KMS-11 (cell line): ENCODE results near the gene WDR90.

Source experiments
- H2AFZ ChIP-seq: fragments of 200-600 bp; sonication (generic); 2 replicates; pipeline ENCODE4 v1.6.1; 2016; ENCODE audit warnings: antibody characterized with exemption, mixed run types, low read depth
- H3K27ac ChIP-seq: fragments of 200-600 bp; sonication (generic); 2 replicates; pipeline ENCODE4 v1.6.1; 2016; ENCODE audit warnings: mild to moderate bottlenecking, mixed run types
- H3K27me3 ChIP-seq: fragments of 200-600 bp; sonication (generic); 2 replicates; pipeline ENCODE4 v1.6.1; 2017; ENCODE audit warnings: mild to moderate bottlenecking, low read depth, mixed run types, moderate library complexity; ENCODE audit not compliant: insufficient read depth
- H3K36me3 ChIP-seq: fragments of 200-600 bp; sonication (generic); 2 replicates; pipeline ENCODE4 v1.6.1; 2017; ENCODE audit warnings: mild to moderate bottlenecking, mixed run types; ENCODE audit not compliant: insufficient read depth
- H3K4me1 ChIP-seq: fragments of 200-600 bp; sonication (generic); 2 replicates; pipeline ENCODE4 v1.6.1; 2016; ENCODE audit warnings: mild to moderate bottlenecking, low read depth, mixed run types; ENCODE audit not compliant: poor library complexity, severe bottlenecking
- H3K4me2 ChIP-seq: fragments of 200-600 bp; sonication (generic); 2 replicates; pipeline ENCODE4 v1.7.0; 2016; ENCODE audit warnings: mild to moderate bottlenecking, mixed run types
- H3K4me3 ChIP-seq: fragments of 200-600 bp; sonication (generic); IDR thresholded peaks from 2 replicates; pipeline ENCODE4 v1.6.1; 2017; ENCODE audit warnings: low read depth, low read length, mixed read lengths; ENCODE audit not compliant: insufficient read depth
- H3K79me2 ChIP-seq: fragments of 200-600 bp; sonication (generic); 2 replicates; pipeline ENCODE4 v1.6.1; 2016; ENCODE audit warnings: low read depth, mixed run types; ENCODE audit not compliant: insufficient read depth
- H3K9ac ChIP-seq: fragments of 200-600 bp; sonication (generic); 2 replicates; pipeline ENCODE4 v1.6.1; 2016; ENCODE audit warnings: mild to moderate bottlenecking, mixed run types
- H4K20me1 ChIP-seq: fragments of 200-600 bp; sonication (generic); 2 replicates; pipeline ENCODE4 v1.6.1; 2016; ENCODE audit warnings: mild to moderate bottlenecking, mixed run types; ENCODE audit not compliant: insufficient read depth
- TF ChIP-seq, protein P1 (sequence below): fragments of 200-600 bp; sonication (generic); conservative IDR thresholded peaks from 2 replicates; pipeline ENCODE4 v1.6.1; 2017; ENCODE audit warnings: low read depth, mild to moderate bottlenecking, antibody characterized with exemption, low read length, moderate library complexity, mixed read lengths

Gene WDR90

DNA sequence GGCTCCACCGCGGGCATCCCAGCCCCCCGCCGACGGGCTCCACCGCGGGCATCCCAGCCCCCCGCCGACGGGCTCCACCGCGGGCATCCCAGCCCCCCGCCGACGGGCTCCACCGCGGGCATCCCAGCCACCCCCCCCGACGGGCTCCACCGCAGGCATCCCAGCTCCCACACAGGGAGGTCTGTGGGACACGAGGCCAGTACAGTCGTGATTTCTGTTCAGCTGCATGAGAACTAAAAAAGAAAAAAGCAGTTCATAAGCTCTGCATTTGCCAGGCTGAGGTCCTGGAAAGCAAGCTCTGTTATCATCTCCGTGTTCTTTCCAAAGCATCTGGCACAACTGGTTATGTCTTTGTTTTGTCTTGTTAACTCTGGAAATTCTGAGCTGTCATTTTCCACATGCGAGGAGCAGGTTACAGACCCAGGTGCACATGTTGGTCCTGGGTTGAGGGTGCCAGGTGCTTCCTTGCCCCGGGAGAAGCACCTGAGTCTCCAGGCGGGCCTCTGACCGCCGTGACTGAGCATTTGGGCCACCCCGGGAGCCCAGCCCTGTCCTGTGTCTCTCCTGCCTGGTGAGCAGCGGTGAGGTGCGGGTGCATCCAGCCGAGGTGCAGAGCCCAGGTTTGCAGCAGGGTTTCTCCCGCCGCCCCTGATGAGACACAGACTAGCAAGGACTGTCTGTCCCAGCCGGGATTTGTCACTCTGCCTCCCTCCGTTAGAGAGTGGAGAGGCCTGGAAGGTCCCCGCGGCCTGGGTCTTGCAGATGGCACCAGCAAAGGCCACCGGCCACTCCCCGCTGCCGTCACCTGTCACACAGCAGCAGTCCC, 28.3 kb upstream of the WDR90 start:
- H3K9ac ChIP-seq, result no peak overlapping the region
- no peaks in the 10 kb centered on the region for H4K20me1 ChIP-seq
- H3K27me3 ChIP-seq, result no peaks in the 10 kb centered on the region
- H3K4me2 ChIP-seq, result no peak overlapping the region
- no peak overlapping the region for H3K4me3 ChIP-seq
- H3K4me1 ChIP-seq, result no peaks in the 10 kb centered on the region
- TF ChIP-seq, protein P1, sequence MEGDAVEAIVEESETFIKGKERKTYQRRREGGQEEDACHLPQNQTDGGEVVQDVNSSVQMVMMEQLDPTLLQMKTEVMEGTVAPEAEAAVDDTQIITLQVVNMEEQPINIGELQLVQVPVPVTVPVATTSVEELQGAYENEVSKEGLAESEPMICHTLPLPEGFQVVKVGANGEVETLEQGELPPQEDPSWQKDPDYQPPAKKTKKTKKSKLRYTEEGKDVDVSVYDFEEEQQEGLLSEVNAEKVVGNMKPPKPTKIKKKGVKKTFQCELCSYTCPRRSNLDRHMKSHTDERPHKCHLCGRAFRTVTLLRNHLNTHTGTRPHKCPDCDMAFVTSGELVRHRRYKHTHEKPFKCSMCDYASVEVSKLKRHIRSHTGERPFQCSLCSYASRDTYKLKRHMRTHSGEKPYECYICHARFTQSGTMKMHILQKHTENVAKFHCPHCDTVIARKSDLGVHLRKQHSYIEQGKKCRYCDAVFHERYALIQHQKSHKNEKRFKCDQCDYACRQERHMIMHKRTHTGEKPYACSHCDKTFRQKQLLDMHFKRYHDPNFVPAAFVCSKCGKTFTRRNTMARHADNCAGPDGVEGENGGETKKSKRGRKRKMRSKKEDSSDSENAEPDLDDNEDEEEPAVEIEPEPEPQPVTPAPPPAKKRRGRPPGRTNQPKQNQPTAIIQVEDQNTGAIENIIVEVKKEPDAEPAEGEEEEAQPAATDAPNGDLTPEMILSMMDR, result no peak
- no peak overlapping the region for H2AFZ ChIP-seq
- H3K36me3 ChIP-seq, result no peaks in the 10 kb centered on the region
- H3K79me2 ChIP-seq, result no peaks in the 10 kb centered on the region
- H3K27ac ChIP-seq, result no peak overlapping the region

DNA sequence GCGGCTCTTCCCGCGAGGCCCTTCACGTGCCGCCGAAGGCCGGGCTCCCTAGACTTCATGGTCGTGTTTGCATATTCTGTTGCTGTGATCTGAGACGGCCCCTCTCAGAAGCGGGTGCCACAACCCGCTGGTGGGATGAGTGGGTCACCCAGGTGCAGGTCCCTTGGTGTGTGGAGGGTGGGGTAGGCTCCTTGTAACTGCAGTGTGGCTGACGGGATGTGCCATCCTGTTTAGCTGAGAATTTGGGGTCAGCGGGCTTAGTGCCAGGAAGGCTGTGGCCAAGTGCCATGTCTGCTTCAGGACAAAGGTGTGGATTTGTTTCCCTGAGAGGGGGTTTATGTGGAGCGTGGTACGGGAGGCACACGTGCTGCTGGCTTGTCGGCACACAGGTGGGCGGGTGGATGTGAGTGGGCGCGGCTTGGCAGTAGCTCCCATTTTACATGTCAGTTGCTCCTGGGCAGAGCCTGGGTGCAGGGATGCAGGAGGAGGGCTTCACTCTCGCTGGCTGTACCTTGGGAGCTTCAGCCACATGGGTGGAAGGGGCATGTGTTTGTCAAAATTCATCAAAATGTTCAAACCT, 27.5 kb upstream of the WDR90 start:
- Histone ChIP-seq H3K27ac (no peak overlapping the region), H3K4me2 (no peak overlapping the region), H3K27me3 (no peaks in the 10 kb centered on the region), H4K20me1 (no peaks in the 10 kb centered on the region), H3K4me1 (no peaks in the 10 kb centered on the region), H3K79me2 (no peaks in the 10 kb centered on the region), H3K36me3 (no peaks in the 10 kb centered on the region), H3K4me3 (no peak overlapping the region), H3K9ac (no peak overlapping the region), H2AFZ (no peak overlapping the region)
- TF ChIP-seq, protein P1, result no peak

DNA sequence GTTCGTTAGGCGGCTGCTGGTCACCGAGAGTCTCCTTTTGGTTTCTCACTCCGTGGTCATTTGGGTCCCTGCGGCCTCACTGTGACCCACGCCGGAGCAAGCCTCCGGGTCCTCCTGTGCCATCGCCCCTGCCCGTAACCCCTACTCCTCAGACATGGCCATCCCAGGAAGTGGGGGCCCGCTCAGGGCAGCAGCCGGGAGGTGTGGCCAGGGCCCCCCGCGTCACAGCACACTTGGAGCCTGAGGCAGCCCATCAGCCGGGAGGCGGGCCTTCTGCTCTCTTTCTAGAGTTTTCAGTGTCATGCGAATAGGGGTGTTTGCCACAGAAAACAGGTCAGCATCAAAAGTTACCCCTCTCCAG, 26.3 kb upstream of the WDR90 start:
- Histone ChIP-seq H3K4me1 (no peaks in the 10 kb centered on the region), H3K27me3 (no peaks in the 10 kb centered on the region), H3K36me3 (no peaks in the 10 kb centered on the region), H3K4me3 (no peak overlapping the region), H3K79me2 (no peaks in the 10 kb centered on the region), H4K20me1 (no peaks in the 10 kb centered on the region), H3K4me2 (no peak overlapping the region), H3K27ac (no peak overlapping the region), H3K9ac (no peak overlapping the region), H2AFZ (no peak overlapping the region)
- TF ChIP-seq, protein P1, result no peak

DNA sequence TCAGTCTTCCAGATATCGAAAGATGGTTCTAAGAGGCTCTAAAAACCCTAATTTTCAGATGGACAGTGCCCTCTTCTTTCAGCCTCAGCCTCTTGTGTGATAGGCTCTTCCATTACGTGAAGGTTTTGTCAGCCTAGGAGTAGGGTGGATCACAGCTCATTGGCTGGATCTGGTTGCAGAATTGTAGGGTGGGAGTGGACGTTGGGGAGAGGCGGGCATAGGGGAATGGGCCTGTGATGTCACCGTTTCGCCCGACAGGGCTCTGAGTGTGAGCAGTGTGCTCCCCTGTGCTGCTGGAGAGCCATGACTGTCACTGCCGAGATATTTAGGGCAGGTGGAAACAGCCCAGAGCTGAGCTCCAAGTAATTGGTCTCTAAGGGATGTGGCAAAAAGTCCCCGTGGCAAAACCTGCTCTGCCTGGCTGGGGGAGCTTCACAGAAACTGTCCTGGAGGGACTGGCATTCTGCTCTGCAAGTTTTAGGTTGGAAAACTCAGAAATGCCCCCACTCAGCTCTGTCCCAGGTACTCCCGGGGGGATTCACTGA, 24.6 kb upstream of the WDR90 start:
- Histone ChIP-seq H4K20me1 (no peaks in the 10 kb centered on the region), H3K4me3 (no peak overlapping the region), H3K4me2 (no peak overlapping the region), H3K36me3 (no peaks in the 10 kb centered on the region), H3K4me1 (no peaks in the 10 kb centered on the region), H2AFZ (no peak overlapping the region), H3K9ac (no peak overlapping the region), H3K79me2 (no peaks in the 10 kb centered on the region), H3K27ac (no peak overlapping the region), H3K27me3 (no peaks in the 10 kb centered on the region)
- TF ChIP-seq, protein P1, result no peak
